Natural killer cell (primary cell): ENCODE results near the gene HYDIN. TPM values are rescaled to one million over a fixed set of nuclear protein-coding genes. Genes with fewer than 3 reads are reported as not detected.
"Not testable (repeated sequence)": the region's sequence is repeated elsewhere in the genome, so short reads cannot be mapped to it uniquely, and the experiment has no call there.

Source experiments
- ATAC-seq, 3 donors: fragments of 150-1000 bp in 2 of 3; fragments of 200-7000 bp in 1 of 3; cut with Tn5 transposase; 1 replicate in 1 of 3; 2 replicates in 2 of 3; pipeline ENCODE4 v1.10.0; 2021; ENCODE audit warnings: mild to moderate bottlenecking in 2 of 3, moderate library complexity in 2 of 3
- DNase-seq, 2 donors: peaks; one replicate each; pipeline versions ENCODE4 v3.0.0 to v3.0.0-alpha.2; 2013 to 2021; ENCODE audit warnings: mixed read lengths in 1 of 2
- H3K27ac ChIP-seq: one replicate; pipeline ENCODE4 v1.5.1; 2013; ENCODE audit warnings: mild to moderate bottlenecking, low read length
- H3K27me3 ChIP-seq: one replicate; pipeline ENCODE4 v1.6.1; 2013; ENCODE audit warnings: low read length; ENCODE audit not compliant: control insufficient read depth, insufficient read depth
- H3K36me3 ChIP-seq: one replicate; pipeline ENCODE4 v1.6.1; 2013; ENCODE audit warnings: low read length; ENCODE audit not compliant: control insufficient read depth, insufficient read depth
- H3K4me1 ChIP-seq: one replicate; pipeline ENCODE4 v1.6.1; 2013; ENCODE audit warnings: low read length; ENCODE audit not compliant: control insufficient read depth, insufficient read depth
- H3K4me3 ChIP-seq: one replicate; pipeline ENCODE4 v1.5.1; 2013; ENCODE audit warnings: low read length
- H3K9me3 ChIP-seq: one replicate; pipeline ENCODE4 v1.6.1; 2013; ENCODE audit warnings: low read length; ENCODE audit not compliant: control insufficient read depth, insufficient read depth
- H3K27ac Mint-ChIP-seq, 2 donors: one replicate each; pipeline ENCODE4 v1.8.0; 2022; ENCODE audit warnings: mild to moderate bottlenecking in 2 of 2, mixed read lengths in 2 of 2, moderate library complexity in 1 of 2
- H3K27me3 Mint-ChIP-seq, 2 donors: one replicate each; pipeline ENCODE4 v1.8.0; 2022; ENCODE audit warnings: low read depth in 2 of 2, mixed read lengths in 2 of 2
- H3K36me3 Mint-ChIP-seq: one replicate; pipeline ENCODE4 v1.8.0; 2022; ENCODE audit warnings: mixed read lengths
- H3K4me1 Mint-ChIP-seq, 2 donors: one replicate each; pipeline ENCODE4 v1.8.0; 2022; ENCODE audit warnings: mixed read lengths in 2 of 2
- H3K4me3 Mint-ChIP-seq: one replicate; pipeline ENCODE4 v1.8.0; 2022; ENCODE audit warnings: mild to moderate bottlenecking, moderate library complexity, mixed read lengths
- H3K9me3 Mint-ChIP-seq, 2 donors: one replicate each; pipeline ENCODE4 v1.8.0; 2022; ENCODE audit warnings: mixed read lengths in 2 of 2
- WGBS: methylation state at CpG from one replicate; pipeline ENCODE4 v1.1.7; 2013; ENCODE audit warnings: missing lambda C conversion rate; ENCODE audit not compliant: insufficient coverage; 5-methylcytosine and 5-hydroxymethylcytosine counted together
- intact Hi-C: fragments of 100-400 bp; cut with micrococcal nuclease; formaldehyde crosslinking; loops from one replicate; pipeline ENCODE4 v1.14.2; 2022
- total RNA-seq, 4 donors: library from RNA; stranded (reverse); fragments of 120-200 nt in 1 of 4; gene quantifications; one replicate each; pipeline versions ENCODE4 v1.2.3 to v1.2.4, GENCODE V29; 2013 to 2022

Gene HYDIN
- total RNA-seq, 3 donors from 2014 or later (not counting 1 experiment from before 2014, with no cell fraction given): 0.43 to 1.1 (median 0.82) TPM

GRCh38 chr16:71143246-71143645, 87.3 kb downstream of the HYDIN start:
- H3K4me1 Mint-ChIP-seq, H3K27me3 Mint-ChIP-seq, ATAC-seq, H3K9me3 ChIP-seq, H3K27ac Mint-ChIP-seq, H3K4me1 ChIP-seq, DNase-seq, H3K36me3 ChIP-seq, H3K27ac ChIP-seq, H3K27me3 ChIP-seq, intact Hi-C loops, H3K9me3 Mint-ChIP-seq, H3K36me3 Mint-ChIP-seq, H3K4me3 Mint-ChIP-seq, H3K4me3 ChIP-seq: not testable (repeated sequence)
- WGBS: no CpG with 5 or more reads among the region's 2 CpGs

- WGBS: 67% methylated on average over 1 of the region's 3 CpGs
- H3K36me3 Mint-ChIP-seq, H3K36me3 ChIP-seq, ATAC-seq, H3K27ac ChIP-seq, intact Hi-C loops, H3K4me1 Mint-ChIP-seq, DNase-seq, H3K27ac Mint-ChIP-seq, H3K27me3 ChIP-seq, H3K4me3 ChIP-seq, H3K4me1 ChIP-seq, H3K9me3 Mint-ChIP-seq, H3K27me3 Mint-ChIP-seq, H3K9me3 ChIP-seq, H3K4me3 Mint-ChIP-seq: not testable (repeated sequence)
Measured at GRCh38 chr16:71110565-71110964, 120.0 kb downstream of the HYDIN start.

GRCh38 chr16:71109656-71110208, 120.8 kb downstream of the HYDIN start:
- ATAC-seq, H3K4me3 ChIP-seq, H3K9me3 Mint-ChIP-seq, H3K4me1 ChIP-seq, DNase-seq, H3K4me1 Mint-ChIP-seq, H3K36me3 Mint-ChIP-seq, intact Hi-C loops, H3K27ac Mint-ChIP-seq, H3K27me3 Mint-ChIP-seq, H3K36me3 ChIP-seq, H3K27me3 ChIP-seq, H3K27ac ChIP-seq, H3K4me3 Mint-ChIP-seq, H3K9me3 ChIP-seq: not testable (repeated sequence)
- WGBS: no CpG with 5 or more reads among the region's 3 CpGs

GRCh38 chr16:71105881-71106280, 124.6 kb downstream of the HYDIN start:
- H3K4me3 ChIP-seq, H3K27me3 ChIP-seq, H3K9me3 Mint-ChIP-seq, H3K27ac Mint-ChIP-seq, H3K36me3 Mint-ChIP-seq, H3K4me1 ChIP-seq, H3K27ac ChIP-seq, H3K4me3 Mint-ChIP-seq, H3K27me3 Mint-ChIP-seq, DNase-seq, ATAC-seq, intact Hi-C loops, H3K4me1 Mint-ChIP-seq, H3K36me3 ChIP-seq, H3K9me3 ChIP-seq: not testable (repeated sequence)

- DNase-seq, ATAC-seq, H3K4me3 Mint-ChIP-seq, H3K9me3 ChIP-seq, H3K9me3 Mint-ChIP-seq, intact Hi-C loops, H3K4me1 Mint-ChIP-seq, H3K4me1 ChIP-seq, H3K4me3 ChIP-seq, H3K27me3 Mint-ChIP-seq, H3K36me3 ChIP-seq, H3K27me3 ChIP-seq, H3K36me3 Mint-ChIP-seq, H3K27ac ChIP-seq, H3K27ac Mint-ChIP-seq: not testable (repeated sequence)
- no CpG with 5 or more reads among the region's 6 CpGs for WGBS
Measured at GRCh38 chr16:71083573-71083972, 146.9 kb downstream of the HYDIN start.

GRCh38 chr16:71080777-71081176, 149.7 kb downstream of the HYDIN start:
- H3K4me3 Mint-ChIP-seq, H3K9me3 ChIP-seq, DNase-seq, H3K36me3 ChIP-seq, H3K27me3 Mint-ChIP-seq, H3K4me1 Mint-ChIP-seq, H3K4me1 ChIP-seq, ATAC-seq, H3K27ac ChIP-seq, H3K9me3 Mint-ChIP-seq, H3K27me3 ChIP-seq, H3K4me3 ChIP-seq, H3K36me3 Mint-ChIP-seq, intact Hi-C loops, H3K27ac Mint-ChIP-seq: not testable (repeated sequence)
- 67% methylated on average over 1 of the region's 1 CpG for WGBS

GRCh38 chr16:71080262-71080661, 150.3 kb downstream of the HYDIN start:
- ATAC-seq, intact Hi-C loops: not testable (repeated sequence)

GRCh38 chr16:71070651-71071050, 159.9 kb downstream of the HYDIN start:
- H3K9me3 Mint-ChIP-seq, H3K36me3 ChIP-seq, H3K9me3 ChIP-seq, H3K27ac Mint-ChIP-seq, H3K4me1 Mint-ChIP-seq, H3K27ac ChIP-seq, DNase-seq, H3K27me3 Mint-ChIP-seq, H3K4me3 Mint-ChIP-seq, ATAC-seq, H3K27me3 ChIP-seq, H3K4me3 ChIP-seq, H3K36me3 Mint-ChIP-seq, H3K4me1 ChIP-seq, intact Hi-C loops: not testable (repeated sequence)
- no CpG with 5 or more reads among the region's 1 CpG for WGBS

More at GRCh38 chr16:71080262-71080661, 150.3 kb downstream of the HYDIN start:
- DNase-seq, H3K4me1 Mint-ChIP-seq, H3K9me3 ChIP-seq, H3K4me1 ChIP-seq, H3K27ac Mint-ChIP-seq, H3K9me3 Mint-ChIP-seq, H3K4me3 Mint-ChIP-seq, H3K27me3 Mint-ChIP-seq, H3K27ac ChIP-seq, H3K36me3 ChIP-seq, H3K27me3 ChIP-seq, H3K4me3 ChIP-seq, H3K36me3 Mint-ChIP-seq: not testable (repeated sequence)
- no CpG with 5 or more reads among the region's 1 CpG for WGBS
